HG02588 (cell line): ENCODE results near the gene RBM19.
"Not testable (repeated sequence)": the region's sequence is repeated elsewhere in the genome, so short reads cannot be mapped to it uniquely, and the experiment has no call there.

Experiments
- ATAC-seq: cut with Tn5 transposase; IDR thresholded peaks from one replicate; pipeline ENCODE4 v1.9.1; 2021; ENCODE audit warnings: mild to moderate bottlenecking, moderate library complexity; ENCODE audit not compliant: unreplicated experiment

RBM19 gene

DNA sequence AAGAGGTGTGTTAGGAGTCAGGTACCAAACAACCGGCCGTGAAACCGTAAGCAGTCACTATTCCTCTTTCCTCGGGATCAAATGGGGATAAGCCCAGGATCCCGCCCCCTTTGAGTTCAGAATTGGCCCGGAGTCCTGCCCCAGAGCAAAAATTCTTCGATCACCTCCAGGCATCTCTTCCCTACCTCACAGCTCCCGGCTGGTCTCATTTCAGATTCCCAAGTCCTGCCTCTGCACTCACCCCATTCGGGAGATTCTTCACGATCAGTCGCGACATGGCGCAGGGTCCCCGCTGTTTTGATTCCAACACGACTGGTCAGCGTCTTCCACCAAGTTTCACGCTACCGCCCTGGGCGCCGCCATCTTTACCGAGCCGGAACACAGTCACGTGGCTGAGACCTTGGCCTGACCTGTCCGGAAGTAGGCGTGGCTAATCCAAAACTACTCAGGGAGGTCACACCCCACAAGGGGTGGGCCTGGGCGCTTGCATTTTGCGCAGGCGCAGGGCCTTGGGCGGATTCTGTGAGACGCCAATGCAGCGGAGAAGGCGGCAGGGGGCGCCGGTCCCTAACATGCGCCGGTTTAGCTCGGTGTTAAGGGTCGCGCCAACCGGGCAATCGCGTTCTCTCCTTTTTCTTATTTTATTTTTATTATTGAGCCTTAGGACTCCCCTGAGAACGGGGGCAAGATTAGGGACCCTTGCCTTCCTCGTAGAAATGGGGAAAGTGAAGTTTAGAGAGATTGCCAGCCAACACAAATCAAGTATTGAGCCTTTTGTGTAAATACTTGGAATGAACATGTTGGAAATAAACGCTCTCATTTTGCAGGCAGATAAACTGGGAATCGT lies at the start of gene RBM19:
Gene RBM19, minus strand, starts transcription at position 375 of the 847 bp plus-strand sequence. Its CDS starts 98 bp downstream, at position 277.
- ATAC-seq: peak; percentile 95

DNA sequence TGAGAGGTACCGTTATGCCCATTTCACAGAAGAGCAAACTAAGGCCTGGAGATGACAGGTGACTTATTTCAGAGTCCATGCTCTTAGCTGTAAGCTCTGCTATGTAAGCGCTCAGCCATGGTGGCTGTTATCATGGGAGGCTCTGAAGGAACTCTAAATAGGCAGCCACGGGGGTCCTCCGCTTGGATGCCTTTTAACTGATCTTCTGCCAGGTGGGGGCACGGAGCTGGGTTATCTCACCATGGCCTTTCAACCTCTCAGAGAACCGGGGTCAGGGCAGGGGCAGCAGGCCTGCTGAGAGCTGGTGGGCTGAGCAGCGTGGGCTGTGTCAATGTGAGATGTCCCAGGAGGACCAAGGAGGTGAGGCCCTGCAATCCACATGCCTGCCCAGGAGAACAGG lies 49.7 kb upstream of the RBM19 start:
- no peak for ATAC-seq

- ATAC-seq: no peak
These were observed 47.6 kb upstream of the RBM19 start for GRCh38 chr12:114013575-114014345.

GRCh38 chr12:114012744-114013431 lies 46.8 kb upstream of the RBM19 start:
- no peak for ATAC-seq

DNA sequence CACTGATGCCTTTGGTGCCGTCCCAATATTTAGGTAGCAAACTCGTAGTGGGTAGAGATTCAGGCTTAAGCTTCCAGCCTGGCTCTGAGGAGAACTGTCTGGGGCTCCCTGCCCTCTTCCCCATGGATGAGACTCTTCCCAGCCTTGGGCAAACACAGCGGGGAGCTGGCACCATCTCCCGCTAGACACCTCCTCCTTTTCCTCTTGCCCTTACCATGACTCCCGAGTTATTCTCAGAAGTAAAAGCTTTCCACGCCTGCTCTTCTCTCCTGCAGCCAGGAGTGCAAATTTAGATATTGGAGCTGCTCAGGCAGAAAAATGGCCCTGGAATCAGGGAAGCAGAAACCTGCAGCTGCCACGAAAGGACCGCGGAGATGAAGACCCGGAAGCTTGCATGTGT lies 45.6 kb upstream of the RBM19 start:
- ATAC-seq: no peak

DNA sequence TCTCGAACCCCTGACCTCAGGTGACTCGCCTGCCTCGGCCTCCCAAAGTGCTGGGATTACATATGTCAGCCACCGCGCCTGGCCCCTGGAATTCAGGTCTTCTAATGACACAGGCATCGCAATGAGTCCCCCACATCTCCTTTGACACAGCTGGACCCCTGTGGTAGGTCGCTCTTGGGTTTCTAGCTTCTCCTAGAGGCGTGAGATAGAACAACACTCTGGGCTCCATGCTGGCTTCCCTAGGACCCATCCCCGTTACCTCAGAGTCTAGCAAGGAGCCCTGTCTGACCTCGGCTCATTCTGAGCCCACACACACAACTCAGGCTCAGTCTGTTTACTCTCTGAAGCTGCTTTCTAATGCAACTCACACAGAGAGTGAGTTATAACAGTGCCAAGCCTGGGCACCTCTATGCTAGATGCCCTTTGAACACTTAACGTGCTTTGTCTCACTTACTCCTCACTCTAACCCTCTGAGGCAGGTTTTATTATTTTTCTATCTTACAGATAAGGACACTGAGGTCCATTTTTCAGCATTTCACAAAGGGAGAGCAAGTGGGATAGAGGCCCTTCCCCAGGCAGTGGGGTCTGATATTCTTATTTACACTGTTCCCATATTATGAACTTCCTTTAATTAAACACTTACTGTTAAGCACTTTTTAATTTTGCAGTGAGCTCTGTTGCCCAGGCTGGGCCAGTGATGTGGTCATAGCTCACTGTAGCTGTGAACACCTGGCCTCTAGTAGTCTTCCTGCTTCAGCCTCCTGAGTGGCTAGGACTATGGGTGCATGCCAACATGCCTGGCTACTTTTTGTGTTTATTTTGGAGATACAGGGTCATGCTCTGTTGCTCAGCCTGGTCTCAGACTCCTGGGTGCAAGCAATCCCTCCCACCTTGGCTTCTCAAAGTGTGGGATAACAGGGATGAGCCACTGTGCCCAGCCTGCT lies 40.6 kb upstream of the RBM19 start:
- no peak for ATAC-seq

DNA sequence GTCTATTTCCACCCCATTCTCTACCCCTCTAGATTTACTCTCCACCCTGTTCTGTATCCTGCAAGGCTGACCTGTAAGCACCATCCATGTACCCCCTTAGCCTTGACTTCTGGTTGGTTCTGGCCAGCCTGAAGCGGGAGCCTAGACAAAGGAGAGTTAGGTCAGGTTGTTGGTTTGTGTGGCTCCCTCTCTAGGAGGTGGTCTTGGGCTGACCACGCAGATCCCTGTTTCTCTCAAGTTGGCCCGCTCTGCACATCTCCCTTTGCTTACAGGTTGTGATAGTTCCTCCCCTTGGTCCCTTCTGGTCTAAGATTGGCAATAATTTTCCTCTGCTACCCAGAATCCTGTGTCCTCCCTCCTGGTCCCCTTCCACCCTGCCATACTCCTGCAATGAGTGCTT lies 38.3 kb upstream of the RBM19 start:
- no peak for ATAC-seq

GRCh38 chr12:114003286-114003685 lies 37.2 kb upstream of the RBM19 start:
- no peak for ATAC-seq

- no peak for ATAC-seq
These were observed 35.6 kb upstream of the RBM19 start for GRCh38 chr12:114001511-114002340.

DNA sequence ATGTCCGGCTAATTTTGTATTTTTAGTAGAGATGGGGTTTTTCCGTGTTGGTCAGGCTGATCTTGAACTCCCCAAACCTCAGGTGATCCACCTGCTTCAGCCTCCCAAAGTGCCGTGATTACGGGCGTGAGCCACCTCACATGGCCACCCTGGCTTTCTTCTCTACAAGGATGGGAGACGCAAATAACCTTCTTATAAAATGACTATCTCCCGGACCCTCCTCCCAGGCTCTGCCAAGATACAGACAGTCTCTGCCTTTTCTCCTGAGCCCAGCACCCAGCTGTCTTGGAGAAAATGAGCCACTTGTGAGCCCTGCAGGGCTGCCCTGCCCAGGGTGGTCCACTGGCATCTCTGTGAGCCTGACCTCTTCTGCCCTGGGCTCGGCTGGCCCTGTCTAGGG lies 34.7 kb upstream of the RBM19 start:
- ATAC-seq: no peak

GRCh38 chr12:114000261-114000660 lies 34.1 kb upstream of the RBM19 start:
- not testable (repeated sequence) for ATAC-seq

DNA sequence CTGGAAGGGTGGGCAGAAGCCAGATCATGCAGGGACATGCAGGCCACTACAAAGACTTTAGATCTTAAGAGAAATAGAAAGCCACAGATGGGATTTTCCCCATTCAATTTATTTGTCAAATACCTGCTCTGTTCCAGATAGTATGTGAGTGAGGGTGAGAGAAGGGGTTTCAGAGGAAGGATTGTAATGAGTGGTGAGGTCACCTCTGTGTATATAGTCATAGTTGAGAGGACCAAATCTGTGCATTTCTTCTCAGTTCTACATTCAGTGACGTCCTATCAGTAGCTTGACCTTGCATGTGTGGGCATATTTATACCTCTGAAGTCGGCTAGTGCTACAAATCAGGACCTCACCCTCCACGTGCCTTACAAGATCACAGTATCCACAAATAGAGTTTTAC lies 31.2 kb upstream of the RBM19 start:
- ATAC-seq: no peak

DNA sequence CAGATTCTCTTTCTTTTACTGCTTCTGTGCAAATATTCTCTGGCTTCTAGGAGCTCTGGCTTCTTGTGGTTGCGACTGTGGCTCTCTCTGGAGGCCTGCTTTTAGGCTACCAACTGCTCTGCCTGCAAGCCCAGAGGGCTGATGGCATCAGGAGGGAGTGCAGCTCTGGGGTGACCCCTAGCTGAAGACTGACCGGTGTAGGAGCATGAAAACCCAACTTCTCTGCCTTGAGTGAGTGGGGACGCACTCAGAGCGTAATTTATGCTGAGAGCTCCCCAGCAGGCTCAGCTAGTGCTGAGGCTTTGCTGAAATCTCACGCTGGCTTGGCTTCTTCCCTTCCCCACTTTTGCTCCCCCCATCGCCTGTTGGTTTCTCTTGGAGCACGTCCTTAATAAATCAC lies 29.9 kb upstream of the RBM19 start:
- ATAC-seq: no peak

- ATAC-seq: no peak
These were observed 27.9 kb upstream of the RBM19 start for GRCh38 chr12:113994051-113994450.

DNA sequence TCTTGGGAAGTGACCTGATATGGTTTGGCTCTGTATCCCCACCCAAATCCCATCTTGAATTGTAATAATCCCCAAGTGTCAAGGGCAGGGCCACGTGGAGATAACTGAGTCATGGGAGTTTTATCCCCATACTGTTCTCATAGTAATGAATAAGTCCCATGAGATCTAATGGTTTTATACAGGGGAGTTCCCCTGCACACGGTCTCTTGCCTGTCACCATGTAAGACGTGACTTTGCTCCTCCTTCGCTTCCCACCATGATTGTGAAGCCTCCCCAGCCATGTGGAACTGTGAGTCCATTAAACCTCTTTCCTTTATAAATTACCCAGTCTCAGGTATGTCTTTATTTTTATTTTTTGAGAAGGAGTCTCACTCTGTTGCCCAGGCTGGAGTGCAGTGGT lies 26.6 kb upstream of the RBM19 start:
- not testable (repeated sequence) for ATAC-seq

- ATAC-seq: no peak
These were observed 25.3 kb upstream of the RBM19 start for GRCh38 chr12:113991224-113992044.

- no peak for ATAC-seq
These were observed 24.4 kb upstream of the RBM19 start for GRCh38 chr12:113990250-113991223.
